HepG2 (cell line): ENCODE results near the gene TCERG1L. TPM values are rescaled to one million over a fixed set of nuclear protein-coding genes. Genes with fewer than 3 reads are reported as not detected.

Experiments
- ATAC-seq: fragments of 200-7000 bp; cut with Tn5 transposase; 3 replicates; pipeline ENCODE4 v1.9.1; 2020; ENCODE audit warnings: mild to moderate bottlenecking, moderate library complexity
- BruUV-seq: library from RNA; stranded (reverse); fragments of 400-500 nt; replicated peaks from 2 replicates; lab custom pipeline; 2021; lab: Mats Ljungman, UMichigan
- CTCF ChIA-PET: fragments of 300-600 bp; formaldehyde crosslinking; extraction: SDS; loops from one replicate; lab custom pipeline; 2021; ENCODE audit warnings: low total read pairs, inconsistent platforms, low intra/inter-chr PET ratio; lab: Yijun Ruan, JAX
- POLR2A ChIA-PET: fragments of 350-600 bp; sonication (Branson Sonifier 250); formaldehyde crosslinking; loops from one replicate; lab custom pipeline; 2020; ENCODE audit warnings: antibody characterized with exemption, inconsistent platforms; lab: Yijun Ruan, JAX
- DNase-seq: peaks from one replicate; pipeline ENCODE4 v3.0.0-alpha.2; 2015; ENCODE audit warnings: low spot score
- FAIRE-seq: peaks from 3 replicates; lab custom pipeline; 2011; peaks lifted over from hg19 to GRCh38; lab: Jason Lieb, UNC
- H2AFZ ChIP-seq: one replicate; pipeline ENCODE4 v1.6.1; 2011; ENCODE audit warnings: low read length, inconsistent platforms
- H3K27ac ChIP-seq: fragments of 300-600 bp; 3 replicates; pipeline ENCODE4 v1.8.0; 2011; ENCODE audit warnings: mixed run types, mild to moderate bottlenecking, mixed read lengths, low read length, inconsistent platforms; ENCODE audit not compliant: insufficient read depth; ENCODE audit errors: extremely low read length
- H3K27me3 ChIP-seq, 2 experiments: fragments of 200-600 bp in 1 of 2; 2 replicates in 1 of 2; 3 replicates in 1 of 2; pipeline versions ENCODE4 v1.6.0 to v1.8.0; 2011; ENCODE audit warnings: low read length in 2 of 2, mild to moderate bottlenecking in 2 of 2, moderate library complexity in 2 of 2, inconsistent platforms in 1 of 2; ENCODE audit not compliant: insufficient read depth in 2 of 2, control insufficient read depth in 1 of 2
- H3K36me3 ChIP-seq, 2 experiments: fragments of 200-600 bp in 1 of 2; replicated peaks in 1 of 2; 2 replicates in 1 of 2; 3 replicates in 1 of 2; pipeline versions ENCODE4 v1.5.1 to v1.8.0; 2011; ENCODE audit warnings: low read length in 2 of 2, inconsistent platforms in 1 of 2; ENCODE audit not compliant: insufficient read depth in 2 of 2, control insufficient read depth in 1 of 2
- H3K4me1 ChIP-seq: 2 replicates; pipeline ENCODE4 v1.5.1; 2012; ENCODE audit warnings: low read length, inconsistent platforms; ENCODE audit not compliant: insufficient read depth
- H3K4me2 ChIP-seq: 2 replicates; pipeline ENCODE4 v1.6.0; 2011; ENCODE audit warnings: low read depth, low read length, inconsistent platforms
- H3K4me3 ChIP-seq, 3 experiments: fragments of 200-600 bp in 1 of 3; sonication (generic), shearing (Covaris generic) in 1 of 3; replicated peaks in 1 of 3; 2 replicates each; pipeline ENCODE4 v1.5.1; 2011 to 2016; ENCODE audit warnings: low read length in 3 of 3, inconsistent platforms in 2 of 3, low read depth in 2 of 3, mild to moderate bottlenecking in 2 of 3, control low read depth in 1 of 3, mixed read lengths in 1 of 3; ENCODE audit not compliant: insufficient read depth in 1 of 3
- H3K79me2 ChIP-seq: one replicate; pipeline ENCODE4 v1.6.1; 2011; ENCODE audit warnings: low read length, inconsistent platforms; ENCODE audit not compliant: insufficient read depth
- H3K9ac ChIP-seq: 2 replicates; pipeline ENCODE4 v1.6.0; 2011; ENCODE audit warnings: mild to moderate bottlenecking, low read depth, low read length, inconsistent platforms; ENCODE audit not compliant: insufficient read depth
- H3K9me3 ChIP-seq: 2 replicates; pipeline ENCODE4 v1.5.1; 2012; ENCODE audit warnings: mild to moderate bottlenecking, low read length
- H4K20me1 ChIP-seq: 2 replicates; pipeline ENCODE4 v1.6.0; 2011; ENCODE audit warnings: inconsistent platforms, mild to moderate bottlenecking, low read length, moderate library complexity; ENCODE audit not compliant: insufficient read depth
- EHMT2 ChIP-seq: fragments of 200-600 bp; sonication (generic); IDR thresholded peaks from 2 replicates; pipeline ENCODE4 v1.7.0; 2017; ENCODE audit warnings: antibody characterized with exemption, low read depth, low read length, borderline replicate concordance
- HNRNPLL ChIP-seq: fragments of 200-400 bp; formaldehyde crosslinking; IDR thresholded peaks from 2 replicates; pipeline ENCODE4 v1.6.1; 2017; ENCODE audit warnings: mild to moderate bottlenecking, low read depth, low read length; ENCODE audit not compliant: poor library complexity, severe bottlenecking
- HOXA3 ChIP-seq: sonication (generic); formaldehyde crosslinking; IDR thresholded peaks from 2 replicates; pipeline ENCODE4 v1.5.0; 2020; ENCODE audit warnings: missing genetic modification reagents
- MIER2 ChIP-seq: IDR thresholded peaks from 2 replicates; pipeline ENCODE4 v1.6.1; 2016; ENCODE audit warnings: missing biosample characterization, missing genetic modification reagents
- NCOA5 ChIP-seq: sonication (generic); formaldehyde crosslinking; IDR thresholded peaks from 2 replicates; pipeline ENCODE4 v1.4.0; 2020; ENCODE audit warnings: missing genetic modification reagents
- NR2C2 ChIP-seq: sonication (generic); formaldehyde crosslinking; IDR thresholded peaks from 2 replicates; pipeline ENCODE4 v1.4.0; 2020; ENCODE audit warnings: missing genetic modification reagents, mild to moderate bottlenecking, moderate library complexity, borderline replicate concordance
- PHF5A ChIP-seq: IDR thresholded peaks from one replicate; pipeline ENCODE4 v1.6.1; 2018; ENCODE audit warnings: low read depth, missing genetic modification reagents; ENCODE audit not compliant: unreplicated experiment
- ZBTB40 ChIP-seq, 2 experiments: fragments of 450-650 bp in 1 of 2; sonication (generic) in 1 of 2; formaldehyde crosslinking in 1 of 2; IDR thresholded peaks; 2 replicates each; pipeline versions ENCODE4 v1.6.1 to v1.8.0; 2016 to 2022; ENCODE audit warnings: antibody characterized with exemption in 1 of 2, mild to moderate bottlenecking in 1 of 2, missing genetic modification reagents in 1 of 2
- ZNF232 ChIP-seq: sonication (generic); formaldehyde crosslinking; IDR thresholded peaks from 2 replicates; pipeline ENCODE4 v1.4.0; 2020; ENCODE audit warnings: missing genetic modification reagents, borderline replicate concordance
- ZNF367 ChIP-seq: sonication (generic); formaldehyde crosslinking; IDR thresholded peaks from 2 replicates; pipeline ENCODE4 v1.4.0; 2020; ENCODE audit warnings: missing genetic modification reagents, borderline replicate concordance
- ZNF431 ChIP-seq: sonication (generic); formaldehyde crosslinking; IDR thresholded peaks from 2 replicates; pipeline ENCODE4 v1.9.0; 2022; ENCODE audit warnings: missing genetic modification reagents, low read depth, mild to moderate bottlenecking, borderline replicate concordance
- ZNF558 ChIP-seq: sonication (generic); formaldehyde crosslinking; IDR thresholded peaks from 2 replicates; pipeline ENCODE4 v1.9.0; 2022; ENCODE audit warnings: mild to moderate bottlenecking, missing genetic modification reagents, borderline replicate concordance
- ZNF792 ChIP-seq: IDR thresholded peaks from 2 replicates; pipeline ENCODE4 v1.6.1; 2016
- WGBS: methylation state at CpG from one replicate; pipeline ENCODE4 v1.1.6; 2017; ENCODE audit warnings: low lambda C conversion rate; 5-methylcytosine and 5-hydroxymethylcytosine counted together
- in situ Hi-C: cut with HindIII; loops from 2 replicates; pipeline ENCODE4 v1.10.0; 2017; ENCODE audit warnings: low pct_unique_long_range_greater_than_20kb; ENCODE audit not compliant: extremely low pct_ligation_motif_present
- intact Hi-C: fragments of 100-400 bp; cut with micrococcal nuclease; formaldehyde crosslinking; loops from one replicate; pipeline ENCODE4 v1.10.0; 2022; ENCODE audit not compliant: unreplicated experiment
- polyA plus RNA-seq, 8 experiments: library from polyadenylated mRNA; depleted of rRNA in 3 of 8; stranded (reverse) in 7 of 8; unstranded in 1 of 8; fragments of >200 nt; fragmentation: Illumina TruSeq in 4 of 8; extraction: Trizol in 4 of 8; gene quantifications; 2 replicates each; pipeline versions ENCODE4 v1.2.1 to v1.2.3, GENCODE V29; 2011 to 2016; ENCODE audit warnings: low read depth in 4 of 8, missing spikeins in 1 of 8, mixed read lengths in 1 of 8; ENCODE audit not compliant: insufficient read depth in 1 of 8
- total RNA-seq, 5 experiments: library from RNA; depleted of rRNA; stranded (reverse); fragments of >200 nt; fragmentation: Illumina TruSeq; extraction: Trizol; gene quantifications; 2 replicates each; pipeline ENCODE4 v1.2.3, GENCODE V29; 2016; ENCODE audit warnings: low read depth in 1 of 5
- TF ChIP-seq, protein P1 (sequence below): IDR thresholded peaks from 2 replicates; pipeline ENCODE4 v1.6.1; 2012; ENCODE audit warnings: low read depth, low read length, improper control_type of control experiment

The TCERG1L gene
- total and polyA plus RNA-seq, 2 of the 13 experiments (the other 11 are each of a cell fraction or from before 2014, with no cell fraction given), result not detected

GRCh38 chr10:131346456-131346855, 34.9 kb upstream of the TCERG1L start:
- FAIRE-seq (no peak), DNase-seq (no peak), ATAC-seq (no peak)
- Histone ChIP-seq H3K9ac (no peak overlapping the region), H3K27ac (no peak overlapping the region), H3K27me3 (no peaks in the 10 kb centered on the region), H3K4me2 (no peak overlapping the region), H3K79me2 (no peaks in the 10 kb centered on the region), H4K20me1 (no peaks in the 10 kb centered on the region), H3K9me3 (no peaks in the 10 kb centered on the region), H3K4me3 (no peak overlapping the region), H2AFZ (no peak overlapping the region), H3K4me1 (no peaks in the 10 kb centered on the region), H3K36me3 (no peaks in the 10 kb centered on the region)
- ChIA-PET CTCF (no interaction called here), POLR2A (no interaction called here)
- in situ Hi-C loops, result no loop called here
- BruUV-seq, result no TSS peak
- intact Hi-C loops, result no loop called here
- no peak for TF ChIP-seq ZNF558 (CRISPR knock-in tag)
- TF ChIP-seq ZNF367 (CRISPR knock-in tag), result no peak
- no peak for TF ChIP-seq EHMT2
- TF ChIP-seq MIER2, result no peak
- no peak for TF ChIP-seq ZNF792
- no peak for TF ChIP-seq NR2C2 (CRISPR knock-in tag)
- no peak for TF ChIP-seq HOXA3 (CRISPR knock-in tag)
- TF ChIP-seq, protein P1, sequence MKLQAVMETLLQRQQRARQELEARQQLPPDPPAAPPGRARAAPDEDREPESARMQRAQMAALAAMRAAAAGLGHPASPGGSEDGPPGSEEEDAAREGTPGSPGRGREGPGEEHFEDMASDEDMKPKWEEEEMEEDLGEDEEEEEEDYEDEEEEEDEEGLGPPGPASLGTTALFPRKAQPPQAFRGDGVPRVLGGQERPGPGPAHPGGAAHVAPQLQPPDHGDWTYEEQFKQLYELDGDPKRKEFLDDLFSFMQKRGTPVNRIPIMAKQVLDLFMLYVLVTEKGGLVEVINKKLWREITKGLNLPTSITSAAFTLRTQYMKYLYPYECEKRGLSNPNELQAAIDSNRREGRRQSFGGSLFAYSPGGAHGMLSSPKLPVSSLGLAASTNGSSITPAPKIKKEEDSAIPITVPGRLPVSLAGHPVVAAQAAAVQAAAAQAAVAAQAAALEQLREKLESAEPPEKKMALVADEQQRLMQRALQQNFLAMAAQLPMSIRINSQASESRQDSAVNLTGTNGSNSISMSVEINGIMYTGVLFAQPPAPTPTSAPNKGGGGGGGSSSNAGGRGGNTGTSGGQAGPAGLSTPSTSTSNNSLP, result no peak
- no peak for TF ChIP-seq NCOA5 (CRISPR knock-in tag)
- no peak for TF ChIP-seq ZNF431
- no peak for TF ChIP-seq PHF5A
- TF ChIP-seq ZBTB40 (IDR thresholded peaks at IDR 0.05), result no peak
- TF ChIP-seq ZBTB40 (CRISPR knock-in tag; IDR thresholded peaks at IDR 0.05), result no peak
- TF ChIP-seq ZNF232, result no peak
- no peak for TF ChIP-seq HNRNPLL
- 8% methylated on average over 2 of the region's 5 CpGs for WGBS
